GM21717 (cell line): ENCODE data around the gene DNM3.
"Not testable (repeated sequence)": the region's sequence is repeated elsewhere in the genome, so short reads cannot be mapped to it uniquely, and the experiment has no call there.

Source experiments
- ATAC-seq: cut with Tn5 transposase; IDR thresholded peaks from one replicate; pipeline ENCODE4 v1.9.1; 2021; ENCODE audit warnings: mild to moderate bottlenecking, moderate library complexity; ENCODE audit not compliant: unreplicated experiment

DNM3 gene

GRCh38 chr1:172018727-172019311 is 177.5 kb downstream of the DNM3 start:
- no peak for ATAC-seq

GRCh38 chr1:172019976-172020375 is 178.7 kb downstream of the DNM3 start:
- ATAC-seq, result no peak

- no peak for ATAC-seq
Observed at GRCh38 chr1:172024516-172024915, 183.2 kb downstream of the DNM3 start.

- ATAC-seq, result not testable (repeated sequence)
Observed at GRCh38 chr1:172024944-172025738, 183.8 kb downstream of the DNM3 start.

- ATAC-seq, result no peak
Observed at GRCh38 chr1:172040466-172040865, 199.2 kb downstream of the DNM3 start.

- no peak for ATAC-seq
Observed at GRCh38 chr1:172041102-172041501, 199.8 kb downstream of the DNM3 start.

GRCh38 chr1:172041742-172042141 is 200.4 kb downstream of the DNM3 start:
- no peak for ATAC-seq

- no peak for ATAC-seq
Observed at GRCh38 chr1:172043900-172044299, 202.6 kb downstream of the DNM3 start.

- ATAC-seq, result no peak
Observed at GRCh38 chr1:172051898-172052297, 210.6 kb downstream of the DNM3 start.

GRCh38 chr1:172054172-172054571 is 212.9 kb downstream of the DNM3 start:
- no peak for ATAC-seq

- ATAC-seq, result not testable (repeated sequence)
Observed at GRCh38 chr1:172055816-172056419, 214.6 kb downstream of the DNM3 start.

- ATAC-seq, result no peak
Observed at GRCh38 chr1:172068334-172068733, 227.0 kb downstream of the DNM3 start.

- no peak for ATAC-seq
Observed at GRCh38 chr1:172069051-172069450, 227.8 kb downstream of the DNM3 start.

- no peak for ATAC-seq
Observed at GRCh38 chr1:172069534-172069933, 228.2 kb downstream of the DNM3 start.

GRCh38 chr1:172070055-172070454 is 228.8 kb downstream of the DNM3 start:
- no peak for ATAC-seq

- ATAC-seq, result no peak
Observed at GRCh38 chr1:172071746-172072145, 230.4 kb downstream of the DNM3 start.

- not testable (repeated sequence) for ATAC-seq
Observed at GRCh38 chr1:172079859-172080258, 238.6 kb downstream of the DNM3 start.

- no peak for ATAC-seq
Observed at GRCh38 chr1:172083191-172083590, 241.9 kb downstream of the DNM3 start.

GRCh38 chr1:172084876-172085275 is 243.6 kb downstream of the DNM3 start:
- no peak for ATAC-seq

GRCh38 chr1:172085317-172085716 is 244.0 kb downstream of the DNM3 start:
- no peak for ATAC-seq

GRCh38 chr1:172086137-172086536 is 244.8 kb downstream of the DNM3 start:
- no peak for ATAC-seq

- ATAC-seq, result no peak
Observed at GRCh38 chr1:172088256-172088655, 247.0 kb downstream of the DNM3 start.
